ENCODE data around the gene AMY1B.
"Not testable (repeated sequence)": the region's sequence is repeated elsewhere in the genome, so short reads cannot be mapped to it uniquely, and the experiment has no call there.

DNA sequence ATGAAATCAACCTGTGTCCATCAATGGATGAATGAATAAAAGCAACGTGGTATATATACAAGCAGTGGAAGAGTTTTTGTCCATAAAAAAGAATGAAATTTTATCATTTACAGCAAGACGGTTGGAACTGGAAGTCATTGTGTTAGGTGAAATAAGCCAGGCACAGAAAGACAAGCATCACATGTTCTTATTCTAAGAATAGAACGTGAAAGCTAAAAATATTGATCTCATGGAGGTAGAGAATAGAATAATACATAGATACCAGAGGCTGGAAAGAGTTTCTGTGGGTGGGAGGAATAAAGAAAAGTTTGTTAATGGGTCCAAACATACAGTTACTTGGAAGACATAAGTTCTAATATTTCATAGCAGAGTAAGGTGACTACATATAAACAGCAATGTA, 14.4 kb upstream of the AMY1B start:
- not testable (repeated sequence) for TF ChIP-seq POLR2A, EP300 (IDR thresholded peaks at IDR 0.05)
- TF ChIP-seq, protein P1, sequence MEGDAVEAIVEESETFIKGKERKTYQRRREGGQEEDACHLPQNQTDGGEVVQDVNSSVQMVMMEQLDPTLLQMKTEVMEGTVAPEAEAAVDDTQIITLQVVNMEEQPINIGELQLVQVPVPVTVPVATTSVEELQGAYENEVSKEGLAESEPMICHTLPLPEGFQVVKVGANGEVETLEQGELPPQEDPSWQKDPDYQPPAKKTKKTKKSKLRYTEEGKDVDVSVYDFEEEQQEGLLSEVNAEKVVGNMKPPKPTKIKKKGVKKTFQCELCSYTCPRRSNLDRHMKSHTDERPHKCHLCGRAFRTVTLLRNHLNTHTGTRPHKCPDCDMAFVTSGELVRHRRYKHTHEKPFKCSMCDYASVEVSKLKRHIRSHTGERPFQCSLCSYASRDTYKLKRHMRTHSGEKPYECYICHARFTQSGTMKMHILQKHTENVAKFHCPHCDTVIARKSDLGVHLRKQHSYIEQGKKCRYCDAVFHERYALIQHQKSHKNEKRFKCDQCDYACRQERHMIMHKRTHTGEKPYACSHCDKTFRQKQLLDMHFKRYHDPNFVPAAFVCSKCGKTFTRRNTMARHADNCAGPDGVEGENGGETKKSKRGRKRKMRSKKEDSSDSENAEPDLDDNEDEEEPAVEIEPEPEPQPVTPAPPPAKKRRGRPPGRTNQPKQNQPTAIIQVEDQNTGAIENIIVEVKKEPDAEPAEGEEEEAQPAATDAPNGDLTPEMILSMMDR (IDR thresholded peaks at IDR 0.05): not testable (repeated sequence)

Measured in ovary (tissue), 3 donors.